DND-41 (cell line): Measurements from ENCODE around the gene NRARP.

ENCODE experiments used
- ATAC-seq: fragments of 200-7000 bp; cut with Tn5 transposase; 3 replicates; pipeline ENCODE4 v1.9.1; 2021; ENCODE audit warnings: low read depth; ENCODE audit not compliant: insufficient read depth
- DNase-seq: peaks from one replicate; pipeline ENCODE4 v3.0.0-alpha.2; 2020
- H2AFZ ChIP-seq: 2 replicates; pipeline ENCODE4 v1.6.0; 2012; ENCODE audit warnings: low read depth, low read length
- H3K27ac ChIP-seq: 2 replicates; pipeline ENCODE4 v1.5.1; 2012; ENCODE audit warnings: low read length, inconsistent platforms
- H3K27me3 ChIP-seq: fragments of 200-600 bp; sonication (generic); 2 replicates; pipeline ENCODE4 v1.6.0; 2012; ENCODE audit warnings: low read length, mild to moderate bottlenecking, inconsistent platforms; ENCODE audit not compliant: insufficient read depth, poor library complexity
- H3K36me3 ChIP-seq: 2 replicates; pipeline ENCODE4 v1.5.1; 2012; ENCODE audit warnings: low read length, inconsistent platforms; ENCODE audit not compliant: insufficient read depth
- H3K4me1 ChIP-seq: 2 replicates; pipeline ENCODE4 v1.5.1; 2012; ENCODE audit warnings: mild to moderate bottlenecking, low read length; ENCODE audit not compliant: insufficient read depth
- H3K4me2 ChIP-seq: 2 replicates; pipeline ENCODE4 v1.6.0; 2012; ENCODE audit warnings: mild to moderate bottlenecking, moderate library complexity, low read length, inconsistent platforms; ENCODE audit not compliant: insufficient read depth
- H3K4me3 ChIP-seq, 2 experiments: fragments of 200-600 bp in 1 of 2; shearing (Covaris generic) in 1 of 2; 2 replicates each; pipeline ENCODE4 v1.5.1; 2012 to 2016; ENCODE audit warnings: inconsistent platforms in 2 of 2, low read length in 2 of 2, mild to moderate bottlenecking in 2 of 2, low read depth in 1 of 2, moderate library complexity in 1 of 2
- H3K79me2 ChIP-seq: 2 replicates; pipeline ENCODE4 v1.6.0; 2012; ENCODE audit warnings: low read length, inconsistent platforms; ENCODE audit not compliant: insufficient read depth
- H3K9ac ChIP-seq: 2 replicates; pipeline ENCODE4 v1.6.0; 2012; ENCODE audit warnings: low read depth, mild to moderate bottlenecking, inconsistent platforms, low read length, moderate library complexity
- H3K9me3 ChIP-seq: 2 replicates; pipeline ENCODE4 v1.5.1; 2012; ENCODE audit warnings: low read length, moderate library complexity, mild to moderate bottlenecking, inconsistent platforms; ENCODE audit not compliant: insufficient read depth, severe bottlenecking
- H4K20me1 ChIP-seq: 2 replicates; pipeline ENCODE4 v1.6.0; 2012; ENCODE audit warnings: low read length; ENCODE audit not compliant: insufficient read depth
- CTCF ChIP-seq: IDR thresholded peaks from 2 replicates; pipeline ENCODE4 v1.5.1; 2012; ENCODE audit warnings: borderline replicate concordance, low read length, moderate library complexity, mild to moderate bottlenecking; ENCODE audit not compliant: poor library complexity, severe bottlenecking; ENCODE audit errors: extremely low read depth
- EZH2 ChIP-seq: IDR thresholded peaks from 3 replicates; pipeline ENCODE4 v1.6.1; 2012; ENCODE audit warnings: borderline replicate concordance, low read depth, mild to moderate bottlenecking, moderate library complexity, low read length, inconsistent platforms; ENCODE audit not compliant: severe bottlenecking

Gene NRARP

GRCh38 chr9:137295238-137295811 is 6.7 kb downstream of the NRARP start:
- H3K27me3 ChIP-seq, result no peaks in the 10 kb centered on the region
- no peak for TF ChIP-seq EZH2
- TF ChIP-seq CTCF, result no peak
- no peak overlapping the region for H3K9ac ChIP-seq
- H3K27ac ChIP-seq, result no peak overlapping the region
- H3K4me3 ChIP-seq, result no peak overlapping the region
- H3K36me3 ChIP-seq, result no peaks in the 10 kb centered on the region
- H3K9me3 ChIP-seq, result no peaks in the 10 kb centered on the region
- H4K20me1 ChIP-seq, result no peaks in the 10 kb centered on the region
- H2AFZ ChIP-seq, result no peak overlapping the region
- H3K79me2 ChIP-seq, result no peaks in the 10 kb centered on the region
- no peak overlapping the region for H3K4me2 ChIP-seq
- no peaks in the 10 kb centered on the region for H3K4me1 ChIP-seq
- ATAC-seq (no peak), DNase-seq (no peak)

GRCh38 chr9:137294681-137295237 is 7.3 kb downstream of the NRARP start:
- no peak overlapping the region for H3K4me3 ChIP-seq

GRCh38 chr9:137294091-137294680 is 7.9 kb downstream of the NRARP start:
- no peak overlapping the region for H2AFZ ChIP-seq
- TF ChIP-seq CTCF (no peak), EZH2 (no peak)
- H3K4me2 ChIP-seq, result no peak overlapping the region
- H3K4me3 ChIP-seq, result no peak overlapping the region
- H3K27me3 ChIP-seq, result no peaks in the 10 kb centered on the region
- H3K27ac ChIP-seq, result no peak overlapping the region
- H3K79me2 ChIP-seq, result no peaks in the 10 kb centered on the region
- H4K20me1 ChIP-seq, result no peaks in the 10 kb centered on the region
- ATAC-seq (0 out of 3 replicates have a peak, but pooled peaks have one; percentile 44), DNase-seq (no peak)
- H3K9ac ChIP-seq, result no peak overlapping the region
- H3K9me3 ChIP-seq, result no peaks in the 10 kb centered on the region
- no peaks in the 10 kb centered on the region for H3K4me1 ChIP-seq
- H3K36me3 ChIP-seq, result no peaks in the 10 kb centered on the region

More at GRCh38 chr9:137294681-137295237, 7.3 kb downstream of the NRARP start:
- H3K27me3 ChIP-seq, result no peaks in the 10 kb centered on the region
- no peak for DNase-seq
- ATAC-seq, result no peak
- no peak overlapping the region for H2AFZ ChIP-seq
- H3K4me2 ChIP-seq, result no peak overlapping the region
- TF ChIP-seq CTCF (peak; percentile 19), EZH2 (no peak)
- no peak overlapping the region for H3K9ac ChIP-seq
- H3K79me2 ChIP-seq, result no peaks in the 10 kb centered on the region
- H3K9me3 ChIP-seq, result no peaks in the 10 kb centered on the region
- no peaks in the 10 kb centered on the region for H3K36me3 ChIP-seq
- H3K27ac ChIP-seq, result no peak overlapping the region
- no peaks in the 10 kb centered on the region for H4K20me1 ChIP-seq
- no peaks in the 10 kb centered on the region for H3K4me1 ChIP-seq
